Endothelial cell (in vitro differentiated cells): ENCODE results near the gene EXOSC2. TPM values are rescaled to one million over a fixed set of nuclear protein-coding genes. Genes with fewer than 3 reads are reported as not detected.
A peak's percentile ranks its signal among the peaks of the same experiment; 100 is the strongest.

Experiments used
- DNase-seq: peaks from one replicate; pipeline ENCODE4 v3.0.0; 2021; ENCODE audit warnings: low spot score
- H3K27ac Mint-ChIP-seq: one replicate; pipeline ENCODE4 v1.8.0; 2021; ENCODE audit warnings: mixed read lengths, inconsistent platforms; ENCODE audit not compliant: unreplicated experiment
- H3K27me3 Mint-ChIP-seq: one replicate; pipeline ENCODE4 v1.8.0; 2021; ENCODE audit warnings: mild to moderate bottlenecking, moderate library complexity, mixed read lengths, inconsistent platforms; ENCODE audit not compliant: unreplicated experiment
- H3K36me3 Mint-ChIP-seq: one replicate; pipeline ENCODE4 v1.8.0; 2021; ENCODE audit warnings: mild to moderate bottlenecking, low read depth, mixed read lengths, inconsistent platforms; ENCODE audit not compliant: unreplicated experiment
- H3K4me1 Mint-ChIP-seq: one replicate; pipeline ENCODE4 v1.8.0; 2021; ENCODE audit warnings: mild to moderate bottlenecking, mixed read lengths, inconsistent platforms; ENCODE audit not compliant: unreplicated experiment
- H3K4me3 Mint-ChIP-seq: one replicate; pipeline ENCODE4 v1.8.0; 2021; ENCODE audit warnings: mild to moderate bottlenecking, mixed read lengths, inconsistent platforms; ENCODE audit not compliant: unreplicated experiment
- H3K9me3 Mint-ChIP-seq: one replicate; pipeline ENCODE4 v1.8.0; 2021; ENCODE audit warnings: mixed read lengths, inconsistent platforms; ENCODE audit not compliant: unreplicated experiment
- total RNA-seq: library from RNA; stranded (reverse); fragmentation: NEBNext Ultra II Directional; extraction: Animal tissue kit (Norgen Biotek cat#: 25700); gene quantifications from one replicate; pipeline ENCODE4 v1.2.1, GENCODE V29; 2021; ENCODE audit not compliant: unreplicated experiment
- TF ChIP-seq, protein P1 (sequence below): fragments of 200-600 bp; sonication (generic); IDR thresholded peaks from one replicate; pipeline ENCODE4 v1.5.0; 2021; ENCODE audit warnings: antibody characterized with exemption; ENCODE audit not compliant: unreplicated experiment

EXOSC2 gene
- total RNA-seq, 1 donor from 2014 or later = 26.0 TPM

DNA sequence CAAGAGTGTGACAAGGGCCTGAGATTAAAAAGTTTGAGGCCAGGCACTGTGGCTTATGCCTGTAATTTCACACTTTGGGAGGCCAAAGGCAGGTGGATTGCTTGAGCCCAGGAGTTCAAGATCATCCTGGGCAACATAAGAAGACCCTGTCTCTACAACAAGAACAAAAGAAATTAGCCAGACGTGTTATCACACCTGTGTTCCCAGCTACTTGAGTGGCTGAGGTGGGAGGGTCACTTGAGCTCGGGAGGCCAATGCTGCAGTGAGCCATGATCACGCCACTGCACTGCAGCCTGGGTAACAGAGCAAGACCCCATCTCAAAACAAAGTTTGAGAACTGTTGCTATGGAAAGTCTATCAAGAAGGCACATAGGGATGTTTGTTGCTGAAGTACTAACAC is 25.0 kb downstream of the EXOSC2 start:
- Mint-ChIP-seq H3K4me1 (peaks cover 24% of the 10 kb centered on the region), H3K9me3 (no peaks in the 10 kb centered on the region), H3K4me3 (no peak overlapping the region), H3K36me3 (peaks cover 7% of the 10 kb centered on the region), H3K27ac (no peak overlapping the region), H3K27me3 (no peaks in the 10 kb centered on the region)
- DNase-seq = no peak
- TF ChIP-seq, protein P1, sequence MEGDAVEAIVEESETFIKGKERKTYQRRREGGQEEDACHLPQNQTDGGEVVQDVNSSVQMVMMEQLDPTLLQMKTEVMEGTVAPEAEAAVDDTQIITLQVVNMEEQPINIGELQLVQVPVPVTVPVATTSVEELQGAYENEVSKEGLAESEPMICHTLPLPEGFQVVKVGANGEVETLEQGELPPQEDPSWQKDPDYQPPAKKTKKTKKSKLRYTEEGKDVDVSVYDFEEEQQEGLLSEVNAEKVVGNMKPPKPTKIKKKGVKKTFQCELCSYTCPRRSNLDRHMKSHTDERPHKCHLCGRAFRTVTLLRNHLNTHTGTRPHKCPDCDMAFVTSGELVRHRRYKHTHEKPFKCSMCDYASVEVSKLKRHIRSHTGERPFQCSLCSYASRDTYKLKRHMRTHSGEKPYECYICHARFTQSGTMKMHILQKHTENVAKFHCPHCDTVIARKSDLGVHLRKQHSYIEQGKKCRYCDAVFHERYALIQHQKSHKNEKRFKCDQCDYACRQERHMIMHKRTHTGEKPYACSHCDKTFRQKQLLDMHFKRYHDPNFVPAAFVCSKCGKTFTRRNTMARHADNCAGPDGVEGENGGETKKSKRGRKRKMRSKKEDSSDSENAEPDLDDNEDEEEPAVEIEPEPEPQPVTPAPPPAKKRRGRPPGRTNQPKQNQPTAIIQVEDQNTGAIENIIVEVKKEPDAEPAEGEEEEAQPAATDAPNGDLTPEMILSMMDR = no peak

DNA sequence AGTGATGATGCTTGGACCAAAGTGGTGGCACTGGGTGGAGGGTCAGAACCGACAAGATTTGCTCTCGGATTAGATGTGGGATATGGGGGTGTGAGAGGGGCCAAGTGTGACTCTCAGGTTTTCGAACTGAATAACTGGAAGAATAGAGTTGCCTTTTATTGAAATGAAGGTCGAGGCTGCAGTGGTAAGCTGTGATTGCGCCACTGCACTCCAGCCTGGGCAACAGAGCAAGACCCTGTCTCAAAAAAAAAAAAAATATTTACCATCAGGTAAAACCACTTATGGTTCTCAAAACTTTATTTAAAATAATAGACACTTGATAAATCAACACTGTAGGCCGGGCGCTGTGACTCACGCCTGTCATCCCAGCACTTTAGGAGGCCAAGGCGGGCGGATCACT is 27.2 kb downstream of the EXOSC2 start:
- DNase-seq = no peak
- H3K27me3 Mint-ChIP-seq = no peaks in the 10 kb centered on the region
- no peaks in the 10 kb centered on the region for H3K9me3 Mint-ChIP-seq
- H3K27ac Mint-ChIP-seq = no peak overlapping the region
- no peak overlapping the region for H3K4me3 Mint-ChIP-seq
- peaks cover 7% of the 10 kb centered on the region for H3K4me1 Mint-ChIP-seq
- TF ChIP-seq, protein P1 = no peak
- peaks cover 8% of the 10 kb centered on the region for H3K36me3 Mint-ChIP-seq

DNA sequence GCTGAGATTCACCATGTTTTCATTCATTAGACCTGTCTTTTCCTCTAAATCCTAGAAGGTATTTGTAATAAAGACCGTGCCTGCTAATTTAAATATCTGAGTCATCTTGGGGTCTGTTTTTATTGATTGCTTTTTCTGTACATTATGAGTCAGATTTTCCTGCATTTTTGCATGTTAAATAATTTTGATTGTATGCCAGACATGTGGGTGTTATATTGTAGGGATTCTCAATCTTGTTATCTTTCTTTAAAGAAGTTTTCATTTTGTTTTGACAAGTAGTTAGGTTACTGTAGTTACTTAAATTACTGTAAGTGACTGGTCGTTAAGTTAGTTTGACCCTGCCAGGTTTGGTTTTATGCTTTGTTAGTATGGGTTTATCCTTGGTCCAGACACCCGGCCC is 35.1 kb downstream of the EXOSC2 start:
- DNase-seq = no peak
- H3K4me1 Mint-ChIP-seq = peaks cover 33% of the 10 kb centered on the region
- no peaks in the 10 kb centered on the region for H3K36me3 Mint-ChIP-seq
- H3K4me3 Mint-ChIP-seq = no peak overlapping the region
- TF ChIP-seq, protein P1 = no peak
- no peaks in the 10 kb centered on the region for H3K27me3 Mint-ChIP-seq
- H3K9me3 Mint-ChIP-seq = no peaks in the 10 kb centered on the region
- H3K27ac Mint-ChIP-seq = no peak overlapping the region

DNA sequence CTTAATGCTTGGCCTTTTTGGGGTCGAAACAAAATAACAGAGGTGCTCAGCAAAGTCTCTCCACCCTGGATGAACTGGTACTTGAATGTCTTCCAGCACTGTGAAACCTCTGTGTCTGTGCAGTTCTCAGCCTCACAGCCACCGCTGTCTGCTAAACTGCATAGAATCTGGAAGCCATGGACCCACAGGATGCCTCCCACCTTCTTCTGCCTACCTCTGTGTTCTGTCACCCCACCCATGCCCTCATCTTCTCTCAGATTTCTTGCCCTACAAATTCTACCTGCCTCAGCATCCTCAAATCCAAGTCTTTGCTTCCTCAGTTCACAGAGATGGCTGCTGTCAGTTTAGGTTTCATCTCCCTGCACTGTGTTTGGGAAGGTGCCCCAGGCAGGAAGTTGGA is 35.6 kb downstream of the EXOSC2 start:
- no peaks in the 10 kb centered on the region for H3K36me3 Mint-ChIP-seq
- peaks cover 33% of the 10 kb centered on the region for H3K4me1 Mint-ChIP-seq
- H3K27me3 Mint-ChIP-seq = no peaks in the 10 kb centered on the region
- no peak for DNase-seq
- H3K27ac Mint-ChIP-seq = peak overlapping the region; percentile 28
- TF ChIP-seq, protein P1 = no peak
- H3K4me3 Mint-ChIP-seq = no peak overlapping the region
- no peaks in the 10 kb centered on the region for H3K9me3 Mint-ChIP-seq

DNA sequence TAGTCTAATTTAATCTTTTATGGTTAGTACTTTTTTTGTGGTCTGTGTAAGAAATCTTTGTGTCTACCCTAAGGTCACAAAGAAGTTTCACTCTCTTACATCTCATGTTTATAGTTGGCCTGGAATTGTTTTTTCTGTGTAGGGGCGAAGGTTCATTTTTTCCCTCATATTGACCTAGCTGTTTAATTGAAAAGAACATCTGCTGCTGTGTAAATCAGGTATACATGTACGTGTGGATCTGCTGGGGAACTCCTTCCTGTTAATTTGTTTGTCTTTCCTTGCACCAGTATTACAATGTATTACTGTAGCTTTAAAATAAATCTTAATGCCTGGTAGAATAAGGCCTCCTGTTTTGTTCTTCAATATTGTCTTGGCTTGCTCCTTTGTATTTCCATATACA is 37.8 kb downstream of the EXOSC2 start:
- DNase-seq = no peak
- Mint-ChIP-seq H3K4me1 (peaks cover 33% of the 10 kb centered on the region), H3K27ac (peak overlapping the region; percentile 7), H3K4me3 (no peak overlapping the region), H3K9me3 (no peaks in the 10 kb centered on the region), H3K27me3 (no peaks in the 10 kb centered on the region), H3K36me3 (no peaks in the 10 kb centered on the region)
- TF ChIP-seq, protein P1 = no peak
